ENCODE results near the gene TMEM151B. TPM values are rescaled to one million over a fixed set of nuclear protein-coding genes. Genes with fewer than 3 reads are reported as not detected.

TMEM151B gene
- total and polyA plus RNA-seq, 2 of the 13 experiments (the other 11 are each of a cell fraction or from before 2014, with no cell fraction given), result not detected

- TF ChIP-seq GFI1 (CRISPR knock-in tag; IDR thresholded peaks at IDR 0.05; ENCODE audit: borderline replicate concordance) (0 out of 2 replicates have a peak, but pooled peaks have one; percentile 22), POLR2G (IDR thresholded peaks at IDR 0.05; ENCODE audit: low read depth, low read length) (peak; percentile 29; the same call in 1 of the 2 replicates), STAT6 (CRISPR knock-in tag; IDR thresholded peaks at IDR 0.05; ENCODE audit: borderline replicate concordance) (no peak), ZNF576 (CRISPR knock-in tag; IDR thresholded peaks at IDR 0.05) (0 out of 2 replicates have a peak, but pooled peaks have one; percentile 22), RBFOX2 (IDR thresholded peaks at IDR 0.05; ENCODE audit: low read depth, low read length) (peak; percentile 56), SOX6 (IDR thresholded peaks at IDR 0.05) (no peak), SOX6 (CRISPR knock-in tag; IDR thresholded peaks at IDR 0.05) (no peak), POLR2AphosphoS5 (IDR thresholded peaks at IDR 0.05; ENCODE audit: low read depth, low read length) (0 out of 2 replicates have a peak, but pooled peaks have one; percentile 8), TCF7 (IDR thresholded peaks at IDR 0.05; ENCODE audit: low read depth) (no peak), SALL1 (CRISPR knock-in tag; IDR thresholded peaks at IDR 0.05) (0 out of 2 replicates have a peak, but pooled peaks have one; percentile 14), ZNF770 (CRISPR knock-in tag; IDR thresholded peaks at IDR 0.05) (no peak), MYNN (CRISPR knock-in tag; IDR thresholded peaks at IDR 0.05; ENCODE audit: low read depth) (no peak), LCORL (IDR thresholded peaks at IDR 0.05) (no peak), LCORL (CRISPR knock-in tag; IDR thresholded peaks at IDR 0.05) (no peak), THRA (CRISPR knock-in tag; IDR thresholded peaks at IDR 0.05; ENCODE audit: borderline replicate concordance) (no peak), SP4 (CRISPR knock-in tag; IDR thresholded peaks at IDR 0.05) (0 out of 2 replicates have a peak, but pooled peaks have one; percentile 4), ZNF891 (CRISPR knock-in tag; IDR thresholded peaks at IDR 0.05) (no peak), ZNF17 (CRISPR knock-in tag; IDR thresholded peaks at IDR 0.05) (0 out of 2 replicates have a peak, but pooled peaks have one; percentile 52), ZNF780A (CRISPR knock-in tag; IDR thresholded peaks at IDR 0.05) (0 out of 2 replicates have a peak, but pooled peaks have one; percentile 48), FOXP1 (IDR thresholded peaks at IDR 0.05) (no peak), FOXP1 (CRISPR knock-in tag; IDR thresholded peaks at IDR 0.05) (no peak), THAP11 (CRISPR knock-in tag; IDR thresholded peaks at IDR 0.05) (0 out of 2 replicates have a peak, but pooled peaks have one; percentile 15), ZUFSP (CRISPR knock-in tag; IDR thresholded peaks at IDR 0.05; ENCODE audit: borderline replicate concordance) (no peak)
Observed at GRCh38 chr6:44249082-44249748, 21.0 kb upstream of the TMEM151B start (continued).

Measured in HepG2 (cell line).